ENCODE data around the gene CALR.

CALR gene

GRCh38 chr19:12984143-12984627, 45.8 kb downstream of the CALR start:
- Histone ChIP-seq H3K4me1 (no peaks in the 10 kb centered on the region; the same call in 1 of the 2 replicates), H3K4me3 (ENCODE audit: low read depth, low read length) (no peak overlapping the region), H3K27me3 (no peaks in the 10 kb centered on the region), H3K36me3 (no peaks in the 10 kb centered on the region), H3K9me3 (no peaks in the 10 kb centered on the region)
- no peak for DNase-seq
- TF ChIP-seq, protein P1, sequence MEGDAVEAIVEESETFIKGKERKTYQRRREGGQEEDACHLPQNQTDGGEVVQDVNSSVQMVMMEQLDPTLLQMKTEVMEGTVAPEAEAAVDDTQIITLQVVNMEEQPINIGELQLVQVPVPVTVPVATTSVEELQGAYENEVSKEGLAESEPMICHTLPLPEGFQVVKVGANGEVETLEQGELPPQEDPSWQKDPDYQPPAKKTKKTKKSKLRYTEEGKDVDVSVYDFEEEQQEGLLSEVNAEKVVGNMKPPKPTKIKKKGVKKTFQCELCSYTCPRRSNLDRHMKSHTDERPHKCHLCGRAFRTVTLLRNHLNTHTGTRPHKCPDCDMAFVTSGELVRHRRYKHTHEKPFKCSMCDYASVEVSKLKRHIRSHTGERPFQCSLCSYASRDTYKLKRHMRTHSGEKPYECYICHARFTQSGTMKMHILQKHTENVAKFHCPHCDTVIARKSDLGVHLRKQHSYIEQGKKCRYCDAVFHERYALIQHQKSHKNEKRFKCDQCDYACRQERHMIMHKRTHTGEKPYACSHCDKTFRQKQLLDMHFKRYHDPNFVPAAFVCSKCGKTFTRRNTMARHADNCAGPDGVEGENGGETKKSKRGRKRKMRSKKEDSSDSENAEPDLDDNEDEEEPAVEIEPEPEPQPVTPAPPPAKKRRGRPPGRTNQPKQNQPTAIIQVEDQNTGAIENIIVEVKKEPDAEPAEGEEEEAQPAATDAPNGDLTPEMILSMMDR (IDR thresholded peaks at IDR 0.05; ENCODE audit: low read depth, low read length): no peak

DNA sequence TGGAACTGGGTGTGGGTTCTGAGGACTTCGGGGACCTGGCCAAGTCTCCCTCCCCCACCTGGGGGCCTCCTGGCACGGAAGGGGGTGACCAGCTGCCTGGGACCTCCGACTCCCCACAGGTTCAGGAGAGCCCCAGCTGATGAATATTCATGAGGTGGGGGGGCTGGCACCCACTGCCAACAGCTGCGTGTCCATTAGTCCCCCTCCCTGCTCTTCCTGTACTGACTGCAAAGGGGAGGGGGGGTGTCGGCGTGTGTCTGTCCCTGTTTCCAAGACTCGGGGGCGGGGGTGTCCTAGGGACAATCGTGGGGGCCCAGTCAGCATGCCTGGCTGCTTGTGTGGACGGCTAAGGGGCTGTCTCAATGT, 46.3 kb downstream of the CALR start:
- no peaks in the 10 kb centered on the region for H3K9me3 ChIP-seq
- TF ChIP-seq, protein P1 (IDR thresholded peaks at IDR 0.05; ENCODE audit: low read depth, low read length): no peak
- H3K36me3 ChIP-seq: no peaks in the 10 kb centered on the region
- H3K4me3 ChIP-seq (ENCODE audit: low read depth, low read length): no peak overlapping the region
- DNase-seq: no peak
- H3K4me1 ChIP-seq: no peaks in the 10 kb centered on the region; the same call in 1 of the 2 replicates
- H3K27me3 ChIP-seq: no peaks in the 10 kb centered on the region

DNA sequence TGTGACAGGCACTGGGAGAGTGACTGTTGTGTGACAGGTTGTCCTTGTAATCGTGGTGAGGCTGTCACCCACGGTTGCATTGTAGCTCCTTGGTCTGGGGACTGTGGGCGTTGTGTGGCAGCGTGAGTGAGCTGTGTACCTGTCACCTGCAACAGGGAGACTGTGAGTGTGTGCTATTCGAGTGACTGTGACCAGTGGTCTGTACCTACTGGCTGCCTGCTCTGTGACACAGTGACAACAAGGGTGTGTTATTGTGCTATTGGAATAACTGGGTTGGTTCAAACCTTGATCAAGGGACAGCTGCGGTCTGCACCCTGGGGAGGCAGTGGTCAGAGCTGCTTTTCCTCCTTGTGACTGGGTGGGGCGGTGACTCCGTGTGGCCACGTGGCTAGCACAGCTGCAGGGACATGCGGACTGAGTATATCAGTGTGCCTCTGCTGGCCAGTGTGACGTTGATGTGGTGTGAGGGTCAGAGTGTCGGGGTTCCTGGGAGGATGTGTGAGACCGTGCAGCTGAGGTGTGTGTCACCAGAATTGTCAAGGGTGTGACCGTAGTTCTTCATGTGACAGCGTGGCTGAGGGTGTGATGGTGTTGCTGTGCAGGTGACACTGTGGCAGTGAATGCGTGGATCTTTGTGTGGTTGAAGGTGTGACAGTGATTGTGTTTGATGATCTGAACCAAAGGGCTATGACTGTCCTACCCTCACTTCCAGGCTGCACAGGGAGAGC, 46.8 kb downstream of the CALR start:
- Histone ChIP-seq H3K4me3 (ENCODE audit: low read depth, low read length) (no peak overlapping the region), H3K4me1 (no peaks in the 10 kb centered on the region; the same call in 1 of the 2 replicates), H3K27me3 (no peaks in the 10 kb centered on the region), H3K9me3 (no peaks in the 10 kb centered on the region), H3K36me3 (no peaks in the 10 kb centered on the region)
- DNase-seq: no peak
- TF ChIP-seq, protein P1 (IDR thresholded peaks at IDR 0.05; ENCODE audit: low read depth, low read length): no peak

GRCh38 chr19:12986726-12987125, 48.3 kb downstream of the CALR start:
- Histone ChIP-seq H3K36me3 (no peaks in the 10 kb centered on the region), H3K9me3 (no peaks in the 10 kb centered on the region), H3K4me1 (no peaks in the 10 kb centered on the region; the same call in 1 of the 2 replicates), H3K27me3 (no peaks in the 10 kb centered on the region), H3K4me3 (ENCODE audit: low read depth, low read length) (no peak overlapping the region)
- TF ChIP-seq, protein P1 (IDR thresholded peaks at IDR 0.05; ENCODE audit: low read depth, low read length): no peak
- no peak for DNase-seq

DNA sequence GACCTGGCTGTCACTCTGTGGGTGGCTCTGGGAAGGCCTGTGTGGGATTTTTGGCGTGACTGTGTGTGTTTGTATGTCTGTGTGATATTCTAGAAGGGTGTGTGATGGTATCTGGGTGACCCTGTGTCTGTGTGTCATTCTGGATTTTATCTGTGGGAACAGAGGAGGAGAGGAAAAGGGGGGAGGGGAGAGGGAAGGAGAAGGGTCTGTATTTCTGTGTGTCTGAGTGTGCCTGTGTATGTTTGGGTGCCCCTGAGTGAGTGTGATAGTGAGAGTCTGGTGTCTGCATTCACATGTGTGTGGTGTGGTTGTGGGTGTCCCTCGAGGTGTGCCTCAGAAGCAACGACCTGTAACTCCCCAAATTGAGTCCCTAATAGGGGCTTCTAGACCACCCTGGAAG, 48.8 kb downstream of the CALR start:
- no peaks in the 10 kb centered on the region; the same call in 1 of the 2 replicates for H3K4me1 ChIP-seq
- no peak overlapping the region for H3K4me3 ChIP-seq (ENCODE audit: low read depth, low read length)
- no peaks in the 10 kb centered on the region for H3K36me3 ChIP-seq
- DNase-seq: no peak
- H3K9me3 ChIP-seq: no peaks in the 10 kb centered on the region
- no peaks in the 10 kb centered on the region for H3K27me3 ChIP-seq
- TF ChIP-seq, protein P1 (IDR thresholded peaks at IDR 0.05; ENCODE audit: low read depth, low read length): no peak

DNA sequence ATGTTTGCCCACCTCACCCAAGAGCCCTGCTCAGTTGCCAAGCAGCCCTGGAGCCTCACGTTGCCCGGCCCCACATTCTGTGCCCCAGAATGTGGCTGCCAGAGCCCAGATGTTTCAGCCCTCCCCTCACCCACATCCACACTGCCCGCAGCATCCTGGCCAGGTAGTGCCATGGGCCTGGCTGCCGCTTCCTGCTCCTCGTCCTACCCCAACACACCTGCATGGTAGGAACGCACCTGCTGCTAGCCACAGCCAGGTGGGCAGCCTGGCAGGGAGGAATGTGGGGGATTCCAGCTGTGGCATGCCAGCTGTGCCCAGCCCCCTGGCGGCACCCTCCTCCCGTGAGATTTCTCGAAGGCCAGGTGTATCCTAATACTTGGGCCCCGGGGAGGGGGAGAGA, 49.4 kb downstream of the CALR start:
- Histone ChIP-seq H3K4me3 (ENCODE audit: low read depth, low read length) (no peak overlapping the region), H3K27me3 (no peaks in the 10 kb centered on the region), H3K9me3 (no peaks in the 10 kb centered on the region), H3K36me3 (no peaks in the 10 kb centered on the region), H3K4me1 (no peaks in the 10 kb centered on the region; the same call in 1 of the 2 replicates)
- TF ChIP-seq, protein P1 (IDR thresholded peaks at IDR 0.05; ENCODE audit: low read depth, low read length): no peak
- DNase-seq: no peak

Data from BE2C (cell line).